GM19463 (cell line): Measurements from ENCODE around the gene UQCR11.

Experiments
- ATAC-seq: cut with Tn5 transposase; IDR thresholded peaks from one replicate; pipeline ENCODE4 v1.9.1; 2021; ENCODE audit warnings: mild to moderate bottlenecking, moderate library complexity; ENCODE audit not compliant: unreplicated experiment

The UQCR11 gene

GRCh38 chr19:1636325-1637236 is 31.3 kb upstream of the UQCR11 start:
- no peak for ATAC-seq

- ATAC-seq: no peak
These were observed 29.6 kb upstream of the UQCR11 start for GRCh38 chr19:1634938-1635243.

DNA sequence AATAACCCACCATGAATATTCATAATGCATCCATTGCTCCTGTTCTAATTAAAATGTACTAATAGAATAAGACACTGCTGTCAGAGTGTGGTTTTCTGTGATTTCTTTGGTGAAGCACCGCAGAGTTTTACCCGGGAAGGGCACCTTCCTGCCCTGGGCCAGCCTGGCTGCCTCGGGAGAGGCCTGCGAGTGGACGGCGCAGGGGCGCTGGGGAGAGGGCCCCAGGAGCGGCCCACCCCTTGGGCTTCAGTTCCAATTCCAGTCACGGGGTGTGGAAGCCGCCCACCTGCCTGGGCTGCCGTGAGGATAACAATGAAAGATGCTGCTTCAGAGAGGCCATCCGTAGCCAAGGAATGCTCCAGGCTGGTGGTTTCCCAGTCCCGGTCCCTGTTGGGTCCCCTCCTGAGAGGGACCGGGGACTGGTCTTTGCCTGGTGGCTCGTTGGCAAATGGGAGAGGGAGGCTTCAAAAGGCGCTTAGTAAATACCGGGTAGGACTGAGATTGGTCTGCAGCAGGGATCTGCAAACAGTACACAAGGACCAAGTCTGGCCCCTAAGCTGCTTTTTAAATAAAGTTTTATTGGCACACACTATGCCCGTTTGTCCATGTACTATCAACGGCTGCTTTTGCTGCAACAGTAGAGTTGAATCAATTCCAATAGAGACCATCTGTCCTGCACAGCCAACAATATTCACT is 29.1 kb upstream of the UQCR11 start:
- ATAC-seq: no peak

GRCh38 chr19:1633269-1633826 is 28.1 kb upstream of the UQCR11 start:
- ATAC-seq: no peak

- no peak for ATAC-seq
These were observed 27.4 kb upstream of the UQCR11 start for GRCh38 chr19:1632462-1633268.

DNA sequence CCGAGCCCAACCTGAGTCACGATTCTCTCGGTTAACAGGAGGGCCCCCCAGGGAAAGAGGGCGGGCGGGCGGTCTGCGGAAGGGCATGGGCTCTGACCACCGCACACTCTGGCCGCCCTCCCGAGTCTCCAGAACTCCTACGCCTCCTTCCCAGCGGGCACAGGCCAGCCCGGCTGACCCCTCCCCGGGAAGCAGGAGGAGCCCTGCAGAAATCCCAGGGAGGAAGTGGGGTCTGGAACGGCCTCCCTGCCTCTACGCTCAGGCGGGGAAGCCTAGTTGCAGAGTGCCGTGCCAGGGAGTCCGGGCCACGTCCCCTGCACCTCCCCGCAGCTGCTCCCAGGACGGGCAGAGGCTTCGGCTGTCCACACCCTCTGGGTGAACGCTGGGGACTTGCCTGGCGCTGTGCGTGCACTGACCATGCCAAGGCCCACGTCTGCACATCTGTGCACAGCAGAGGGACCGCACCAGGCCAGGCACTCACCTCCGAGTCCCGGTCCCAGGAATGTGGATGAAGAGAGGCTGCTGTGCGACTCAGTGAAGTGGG is 26.4 kb upstream of the UQCR11 start:
- ATAC-seq: no peak

DNA sequence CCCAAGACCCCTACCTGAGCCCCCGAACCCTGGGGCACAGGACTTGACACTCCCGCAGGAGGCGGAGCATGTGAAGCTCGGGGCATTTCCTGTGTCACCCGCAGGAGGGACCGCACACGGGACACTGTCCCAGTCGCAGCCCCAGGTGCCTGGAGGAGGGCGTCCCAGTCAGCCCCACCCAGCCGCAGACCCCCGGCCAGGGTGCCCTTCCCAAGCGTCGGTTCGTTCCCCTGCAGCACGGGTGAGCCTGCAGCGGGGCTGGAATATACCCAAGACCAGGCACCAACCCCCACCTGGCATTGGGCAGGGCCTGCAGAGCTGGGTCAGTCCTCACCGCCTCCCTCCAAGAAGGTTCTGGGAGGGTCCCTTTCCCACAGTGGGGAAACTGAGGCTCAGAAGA is 25.5 kb upstream of the UQCR11 start:
- no peak for ATAC-seq

DNA sequence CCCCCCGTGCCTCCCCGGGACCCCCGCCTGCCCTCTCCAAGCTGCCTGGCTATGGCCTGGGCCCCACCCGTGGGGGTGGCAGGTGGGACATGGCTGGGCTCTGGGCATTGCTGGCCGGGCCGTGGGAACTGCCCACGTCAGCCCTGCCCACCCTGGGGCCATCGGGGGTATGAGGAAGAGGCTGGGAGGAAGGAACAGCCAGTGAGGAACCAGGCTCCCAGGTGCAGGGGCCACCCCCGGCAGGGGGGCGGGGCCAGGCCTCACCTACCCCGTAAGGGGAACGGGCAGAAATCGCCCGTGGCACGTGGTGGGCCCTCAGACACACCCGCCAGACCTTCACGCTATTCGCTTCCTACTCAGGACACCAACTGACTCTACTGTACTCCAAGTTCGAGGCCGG is 24.8 kb upstream of the UQCR11 start:
- no peak for ATAC-seq

GRCh38 chr19:1629256-1629808 is 24.1 kb upstream of the UQCR11 start:
- no peak for ATAC-seq

DNA sequence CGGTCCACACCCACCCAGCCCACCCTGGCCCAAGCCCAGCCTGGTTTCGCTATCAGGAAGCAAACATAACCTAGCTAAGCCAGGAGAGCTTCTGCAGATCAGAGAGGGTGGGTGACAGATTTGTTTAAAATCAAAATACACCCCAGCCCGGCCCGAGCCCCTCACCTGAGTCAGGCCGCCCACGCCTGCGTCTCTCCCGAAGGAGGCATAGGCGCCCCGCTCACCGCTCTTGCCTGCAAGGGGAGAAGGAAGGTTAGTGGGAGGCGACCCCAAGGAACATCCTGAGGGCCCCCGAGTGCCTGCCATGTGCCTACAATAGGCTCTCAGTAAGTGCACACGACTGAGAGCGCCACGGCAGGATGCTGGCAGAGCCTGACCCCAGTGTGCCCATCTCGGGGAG is 21.9 kb upstream of the UQCR11 start:
- no peak for ATAC-seq

DNA sequence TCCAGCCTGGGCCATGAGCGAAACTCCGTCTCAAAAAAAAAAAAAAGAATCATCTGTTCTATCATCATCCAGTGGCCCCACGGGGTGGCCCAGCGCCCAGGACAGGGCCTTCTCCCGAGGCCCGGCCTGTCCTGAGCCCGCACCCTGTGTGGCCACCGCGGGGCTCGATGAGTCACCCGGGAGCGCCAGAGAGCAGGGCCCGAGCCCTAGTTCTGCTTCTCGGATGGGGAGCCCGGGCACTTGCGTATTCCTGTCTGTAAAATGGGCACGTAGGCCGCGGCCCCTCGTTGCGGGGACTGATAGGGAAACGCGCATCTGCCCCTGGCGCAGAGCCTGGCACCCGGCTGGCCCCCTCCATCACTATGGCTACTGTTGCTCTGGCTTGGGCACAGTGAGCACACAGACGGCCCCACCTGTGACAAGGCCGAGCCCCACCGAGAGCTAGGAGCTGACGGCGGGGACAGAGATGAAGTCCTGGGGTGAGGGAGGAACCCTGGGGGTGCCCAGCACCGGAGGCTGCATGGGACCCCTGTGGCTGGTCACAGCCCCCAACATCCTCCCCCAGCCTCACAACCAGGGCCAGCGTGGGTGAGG is 21.3 kb upstream of the UQCR11 start:
- no peak for ATAC-seq

DNA sequence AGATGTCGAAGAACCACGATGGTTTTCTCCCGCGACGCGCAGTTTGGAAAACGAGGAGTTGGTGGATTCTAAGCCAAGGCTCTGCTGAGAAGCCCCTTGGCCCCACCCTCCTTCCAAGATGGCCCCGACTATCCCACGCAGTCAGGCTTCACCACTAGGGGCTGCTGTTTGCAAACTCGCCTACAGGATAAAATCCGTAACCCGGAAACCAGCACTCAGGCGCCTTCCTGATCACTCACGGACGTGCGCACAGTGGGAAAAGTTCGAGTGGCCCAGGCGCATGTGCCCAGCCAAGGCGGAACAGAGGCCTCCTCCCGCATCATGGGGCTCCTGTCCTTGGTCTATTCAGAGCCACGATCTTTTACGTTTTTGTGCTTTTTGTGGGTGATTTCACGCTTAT is 19.2 kb upstream of the UQCR11 start:
- no peak for ATAC-seq

DNA sequence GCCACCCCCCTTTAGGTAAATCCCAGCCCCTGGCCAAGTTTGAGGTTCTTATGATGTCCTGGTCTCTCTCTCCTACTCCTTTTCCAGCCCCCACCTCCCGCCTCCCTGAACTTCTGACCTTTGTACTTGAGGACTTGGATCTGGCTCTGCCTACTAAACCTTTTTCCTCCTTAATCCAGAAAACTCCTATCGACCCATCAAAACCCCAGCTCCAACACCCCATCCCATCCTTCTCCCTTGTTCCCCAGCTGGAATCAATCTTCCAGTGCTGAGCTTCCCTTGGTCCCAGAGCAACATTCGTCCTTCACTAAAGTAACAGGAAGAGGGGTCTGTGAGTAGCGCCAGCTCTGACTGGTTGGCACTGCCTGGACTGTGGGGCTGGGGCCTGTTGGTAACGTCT is 17.3 kb upstream of the UQCR11 start:
- no peak for ATAC-seq

DNA sequence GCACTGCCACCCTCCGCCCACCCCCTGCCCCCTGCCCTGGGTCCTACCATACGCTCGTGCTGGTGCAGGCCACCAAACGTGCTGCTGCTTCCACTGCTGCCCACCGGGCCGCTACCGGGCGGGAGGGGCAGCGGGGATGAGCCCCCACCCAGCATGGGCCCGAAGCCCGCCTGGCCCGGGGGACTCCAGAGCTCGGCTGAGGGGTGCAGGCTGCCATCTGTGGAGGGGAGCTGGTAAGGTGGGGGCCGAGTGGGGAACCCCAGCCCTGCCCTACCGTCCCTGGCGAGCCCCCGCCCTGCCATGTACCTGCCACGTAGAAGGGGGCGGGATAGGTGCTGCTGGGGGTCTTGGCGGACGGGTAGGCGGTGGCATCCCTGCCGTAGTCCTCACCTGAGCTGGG is 16.7 kb upstream of the UQCR11 start:
- ATAC-seq: no peak

DNA sequence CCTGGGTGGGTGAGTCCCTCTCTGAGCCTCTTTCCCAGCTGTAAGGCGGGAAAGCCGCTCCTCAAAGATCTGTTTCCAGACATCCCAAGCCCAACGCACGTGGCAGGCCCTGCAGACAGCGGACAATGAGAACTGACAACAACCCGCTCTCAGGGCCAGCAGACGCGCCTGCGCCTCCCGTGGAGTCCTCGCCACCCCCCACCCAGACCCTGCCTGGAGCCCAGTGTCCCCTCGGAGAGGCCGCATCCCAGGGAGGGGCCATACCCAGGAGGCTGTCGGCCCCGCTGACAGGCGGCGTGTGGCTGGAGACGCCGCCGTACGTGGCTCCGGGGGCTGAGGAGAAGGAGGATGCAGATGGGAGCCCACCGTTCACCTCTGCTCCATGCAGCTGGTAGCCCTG is 16.3 kb upstream of the UQCR11 start:
- no peak for ATAC-seq

DNA sequence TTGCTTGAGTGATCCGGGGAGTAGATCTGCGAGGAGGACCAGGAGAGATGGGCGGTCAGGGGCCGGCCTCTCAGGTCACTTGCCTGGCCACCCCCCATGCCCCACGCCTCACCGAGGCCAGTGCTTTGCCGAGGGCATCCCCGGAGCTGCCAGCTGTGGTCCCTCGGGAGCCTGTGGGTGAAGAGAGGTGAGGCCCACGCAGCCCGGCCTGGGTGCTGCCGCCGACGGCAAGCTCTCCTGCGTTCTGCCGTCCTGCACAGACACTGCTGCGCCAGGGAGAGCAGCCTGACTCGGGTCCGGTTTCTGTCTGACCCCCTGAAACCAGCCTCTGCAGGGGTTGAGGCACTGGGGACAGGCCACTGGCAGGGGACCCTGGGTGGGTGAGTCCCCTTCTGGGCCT is 15.8 kb upstream of the UQCR11 start:
- no peak for ATAC-seq

DNA sequence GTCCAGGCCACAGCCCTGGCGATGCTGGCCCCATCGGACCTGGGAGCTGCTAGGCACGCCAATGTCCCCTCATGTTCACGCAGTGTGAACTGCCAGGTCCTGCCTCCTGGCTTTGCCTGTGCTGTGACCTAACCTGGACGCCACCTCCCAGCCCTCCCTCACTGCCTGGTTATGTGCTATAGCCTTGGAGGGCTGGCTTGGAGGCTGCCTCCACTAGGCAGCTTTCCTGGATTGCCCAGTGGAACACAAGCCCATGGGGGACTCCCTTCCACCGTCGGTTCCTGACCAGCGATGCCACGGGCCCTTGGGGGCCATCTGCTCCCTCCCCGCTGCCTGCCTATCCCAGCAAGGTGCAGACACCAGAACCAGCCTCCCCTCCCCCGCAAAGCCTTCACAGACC is 15.2 kb upstream of the UQCR11 start:
- no peak for ATAC-seq

GRCh38 chr19:1619703-1620102 is 14.4 kb upstream of the UQCR11 start:
- no peak for ATAC-seq

- ATAC-seq: no peak
These were observed 13.8 kb upstream of the UQCR11 start for GRCh38 chr19:1619094-1619439.
